SK-N-SH (cell line): ENCODE results near the gene EFHD2. TPM values are rescaled to one million over a fixed set of nuclear protein-coding genes. Genes with fewer than 3 reads are reported as not detected.
A peak's percentile ranks its signal among the peaks of the same experiment; 100 is the strongest.

Experiments used
- CTCF ChIA-PET: fragments of 300-600, 350-600 bp; formaldehyde crosslinking; extraction: SDS; loops from one replicate; lab custom pipeline; 2021; lab: Yijun Ruan, JAX
- POLR2A ChIA-PET: fragments of 350-600 bp; sonication (Branson Sonifier 250); formaldehyde crosslinking; extraction: SDS; loops from one replicate; lab custom pipeline; 2020; ENCODE audit warnings: antibody characterized with exemption, inconsistent platforms; lab: Yijun Ruan, JAX
- DNase-seq: peaks from one replicate; pipeline ENCODE4 v3.0.0; 2012
- H2AFZ ChIP-seq: fragments of 200-600 bp; sonication (generic); 2 replicates; pipeline ENCODE4 v1.8.1; 2016; ENCODE audit warnings: antibody characterized with exemption, mild to moderate bottlenecking, low read depth
- H3F3A ChIP-seq: fragments of 200-600 bp; sonication (generic); replicated peaks from 2 replicates; pipeline ENCODE3; 2016; ENCODE audit warnings: antibody characterized with exemption, mild to moderate bottlenecking; ENCODE audit not compliant: insufficient read depth
- H3K27ac ChIP-seq, 2 experiments: fragments of 200-500 bp in 1 of 2; fragments of 200-600 bp in 1 of 2; sonication (Bioruptor generic) in 1 of 2; sonication (generic), shearing (Covaris generic) in 1 of 2; 2 replicates each; pipeline versions ENCODE4 v1.5.1 to v1.6.1; 2014 to 2016; ENCODE audit warnings: low read depth in 2 of 2, inconsistent platforms in 1 of 2, low read length in 1 of 2, mild to moderate bottlenecking in 1 of 2, mixed read lengths in 1 of 2
- H3K27me3 ChIP-seq: fragments of 200-600 bp; sonication (generic), shearing (Covaris generic); 2 replicates; pipeline ENCODE4 v1.6.1; 2016; ENCODE audit warnings: mixed run types; ENCODE audit not compliant: insufficient read depth
- H3K36me3 ChIP-seq, 2 experiments: fragments of 200-500 bp in 1 of 2; fragments of 200-600 bp in 1 of 2; sonication (Bioruptor generic) in 1 of 2; sonication (generic) in 1 of 2; replicated peaks in 1 of 2; 2 replicates each; pipeline versions ENCODE3 to v1.5.1; 2014 to 2016; ENCODE audit warnings: low read length in 1 of 2, mild to moderate bottlenecking in 1 of 2; ENCODE audit not compliant: insufficient read depth in 2 of 2, control insufficient read depth in 1 of 2
- H3K4me1 ChIP-seq, 2 experiments: fragments of 200-500 bp in 1 of 2; fragments of 200-600 bp in 1 of 2; sonication (Bioruptor generic) in 1 of 2; sonication (generic), shearing (Covaris generic) in 1 of 2; 2 replicates each; pipeline versions ENCODE4 v1.5.1 to v1.6.1; 2014 to 2016; ENCODE audit warnings: low read depth in 1 of 2, low read length in 1 of 2, mixed run types in 1 of 2; ENCODE audit not compliant: insufficient read depth in 2 of 2, control insufficient read depth in 1 of 2
- H3K4me2 ChIP-seq: fragments of 200-600 bp; sonication (generic), shearing (Covaris generic); 2 replicates; pipeline ENCODE4 v1.6.1; 2017; ENCODE audit warnings: mixed run types
- H3K4me3 ChIP-seq, 2 experiments: fragments of 200-500 bp in 1 of 2; fragments of 200-600 bp in 1 of 2; sonication (Bioruptor generic) in 1 of 2; sonication (generic), shearing (Covaris generic) in 1 of 2; 2 replicates each; pipeline versions ENCODE4 v1.5.1 to v1.8.1; 2014 to 2016; ENCODE audit warnings: low read depth in 2 of 2, inconsistent platforms in 1 of 2, low read length in 1 of 2, mild to moderate bottlenecking in 1 of 2, mixed read lengths in 1 of 2, moderate library complexity in 1 of 2
- H3K79me2 ChIP-seq: fragments of 200-600 bp; sonication (generic); 2 replicates; pipeline ENCODE4 v1.8.1; 2017; ENCODE audit warnings: mild to moderate bottlenecking; ENCODE audit not compliant: insufficient read depth
- H3K9ac ChIP-seq: fragments of 200-600 bp; sonication (generic); 2 replicates; pipeline ENCODE4 v1.6.1; 2017; ENCODE audit warnings: mixed run types
- H3K9me2 ChIP-seq: fragments of 200-600 bp; sonication (generic); 2 replicates; pipeline ENCODE4 v1.6.1; 2017; ENCODE audit warnings: mixed run types
- H3K9me3 ChIP-seq: fragments of 200-600 bp; sonication (generic); 2 replicates; pipeline ENCODE4 v1.6.1; 2017; ENCODE audit warnings: mixed run types, mild to moderate bottlenecking, moderate library complexity
- H4K20me1 ChIP-seq: fragments of 200-600 bp; sonication (generic); 2 replicates; pipeline ENCODE4 v1.6.1; 2017; ENCODE audit warnings: mild to moderate bottlenecking, mixed run types; ENCODE audit not compliant: insufficient read depth
- CHD2 ChIP-seq: fragments of 150-350 bp; IDR thresholded peaks from 2 replicates; pipeline ENCODE4 v1.6.1; 2018; ENCODE audit warnings: low read length; ENCODE audit not compliant: partially characterized antibody
- ELF1 ChIP-seq: IDR thresholded peaks from 2 replicates; pipeline ENCODE4 v1.4.0; 2012
- EP300 ChIP-seq, 2 experiments: IDR thresholded peaks; 2 replicates each; pipeline versions ENCODE4 v1.4.0 to v1.6.1; 2012; ENCODE audit warnings: borderline replicate concordance in 1 of 2, low read depth in 1 of 2, low read length in 1 of 2
- FOXJ3 ChIP-seq: sonication (generic); formaldehyde crosslinking; IDR thresholded peaks from 2 replicates; pipeline ENCODE4 v1.5.1; 2020; ENCODE audit warnings: mild to moderate bottlenecking, missing genetic modification reagents
- GABPA ChIP-seq: IDR thresholded peaks from 2 replicates; pipeline ENCODE4 v1.4.0; 2012; ENCODE audit warnings: low read depth, mild to moderate bottlenecking
- GATA2 ChIP-seq: sonication (generic); formaldehyde crosslinking; IDR thresholded peaks from 2 replicates; pipeline ENCODE4 v1.5.0; 2020; ENCODE audit warnings: mild to moderate bottlenecking, missing genetic modification reagents
- NRF1 ChIP-seq: IDR thresholded peaks from 2 replicates; pipeline ENCODE4 v1.6.1; 2012; ENCODE audit warnings: low read depth, mild to moderate bottlenecking, low read length
- POLR2AphosphoS5 ChIP-seq: IDR thresholded peaks from 2 replicates; pipeline ENCODE4 v1.6.1; 2012; ENCODE audit warnings: low read depth, low read length
- RCOR1 ChIP-seq: fragments of 150-350 bp; IDR thresholded peaks from 2 replicates; pipeline ENCODE4 v1.6.1; 2017; ENCODE audit warnings: antibody characterized with exemption, low read length
- RFX5 ChIP-seq: IDR thresholded peaks from 2 replicates; pipeline ENCODE4 v1.6.1; 2012; ENCODE audit warnings: mild to moderate bottlenecking, improper control_type of control experiment, low read length
- SMC3 ChIP-seq: IDR thresholded peaks from 2 replicates; pipeline ENCODE4 v1.6.1; 2012; ENCODE audit warnings: low read depth, low read length, improper control_type of control experiment
- WGBS: methylation state at CpG from one replicate; pipeline ENCODE4 v1.1.6; 2017; ENCODE audit warnings: low lambda C conversion rate; 5-methylcytosine and 5-hydroxymethylcytosine counted together
- polyA plus RNA-seq, 3 experiments: library from polyadenylated mRNA; depleted of rRNA; stranded (reverse); fragments of >200 nt; gene quantifications; 2 replicates each; pipeline ENCODE4 v1.2.3, GENCODE V29; 2012
- TF ChIP-seq, protein P1 (sequence below): fragments of 150-350 bp; IDR thresholded peaks from 2 replicates; pipeline ENCODE4 v1.6.1; 2016; ENCODE audit warnings: mild to moderate bottlenecking, low read depth, low read length
- TF ChIP-seq, protein P2 (sequence below): IDR thresholded peaks from 2 replicates; pipeline ENCODE4 v1.4.0; 2012; ENCODE audit warnings: low read depth, borderline replicate concordance
- TF ChIP-seq, protein P3 (sequence below): fragments of 200-600 bp; sonication (generic); IDR thresholded peaks from 2 replicates; pipeline ENCODE4 v1.6.1; 2017; ENCODE audit warnings: antibody characterized with exemption, mild to moderate bottlenecking, moderate library complexity
- TF ChIP-seq, protein P4 (sequence below): IDR thresholded peaks from 2 replicates; pipeline ENCODE4 v1.6.1; 2012; ENCODE audit warnings: mild to moderate bottlenecking, low read depth, low read length, moderate library complexity

Gene EFHD2
- polyA plus RNA-seq, 1 of the 3 experiments (the other 2 are of a cell fraction), result 59.8 TPM

DNA sequence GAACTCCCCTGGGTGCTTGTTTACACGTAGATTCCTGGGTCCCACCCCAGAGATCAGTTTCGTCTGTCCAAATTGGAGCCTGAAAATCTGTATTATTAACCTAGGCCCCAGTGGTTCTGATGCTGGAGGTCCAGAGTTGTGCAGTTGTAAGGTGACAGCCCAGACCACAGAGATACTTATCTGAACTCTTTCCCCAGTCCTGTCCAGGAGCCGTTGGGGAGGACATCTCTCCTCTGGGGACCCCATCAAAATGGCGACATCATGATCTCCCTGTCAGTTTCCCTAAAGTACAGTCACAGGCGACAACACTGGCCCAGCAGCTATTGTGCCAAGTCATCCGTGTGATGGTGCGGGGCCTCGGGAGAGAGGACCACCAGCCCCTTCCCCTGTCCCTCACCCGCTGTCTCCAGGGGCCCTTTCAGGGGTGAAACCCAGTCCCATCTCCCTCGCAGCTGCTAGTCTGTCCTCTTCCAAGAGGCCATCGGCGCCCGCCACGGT, 749 bp upstream of the EFHD2 start:
- H3K27me3 ChIP-seq, result no peaks in the 10 kb centered on the region
- ChIA-PET POLR2A (no interaction called here), CTCF (interaction anchor here (0.7 to 3.0 kb wide), 3 partner anchors 25 to 86 kb away, joined by 3 to 10 read pairs (median 7); no protein-coding TSS in a partner anchor)
- peak overlapping the region; percentile 84 to 92 for H3K4me3 ChIP-seq
- H2AFZ ChIP-seq, result peak overlapping the region; percentile 85; the same call in 1 of the 2 replicates
- no peaks in the 10 kb centered on the region for H3K36me3 ChIP-seq
- no peaks in the 10 kb centered on the region for H3K9me2 ChIP-seq
- H3F3A ChIP-seq, result peaks cover 20% of the 10 kb centered on the region
- H3K4me1 ChIP-seq, result peaks cover 30 to 36% of the 10 kb centered on the region in 2 experiments; a peak in 3 of 4 replicates
- H3K4me2 ChIP-seq, result peak overlapping the region; percentile 96
- H4K20me1 ChIP-seq, result peaks cover 27% of the 10 kb centered on the region
- WGBS, result 54% methylated on average over 13 of the region's 14 CpGs
- peaks cover 39% of the 10 kb centered on the region for H3K79me2 ChIP-seq
- peak overlapping the region in 1 of 2 experiments; percentile 77; a peak in 3 of 4 replicates for H3K27ac ChIP-seq
- DNase-seq, result no peak
- peak overlapping the region; percentile 88 for H3K9ac ChIP-seq
- TF ChIP-seq RFX5 (no peak), EP300 (IDR thresholded peaks at IDR 0.05; ENCODE audit: borderline replicate concordance in 1 of 2, low read depth in 1 of 2, low read length in 1 of 2) (no peak), ELF1 (no peak), GATA2 (no peak), CHD2 (no peak), FOXJ3 (CRISPR knock-in tag) (no peak), SMC3 (no peak), RCOR1 (no peak), NRF1 (no peak), POLR2AphosphoS5 (no peak), GABPA (no peak)
- TF ChIP-seq, protein P1, sequence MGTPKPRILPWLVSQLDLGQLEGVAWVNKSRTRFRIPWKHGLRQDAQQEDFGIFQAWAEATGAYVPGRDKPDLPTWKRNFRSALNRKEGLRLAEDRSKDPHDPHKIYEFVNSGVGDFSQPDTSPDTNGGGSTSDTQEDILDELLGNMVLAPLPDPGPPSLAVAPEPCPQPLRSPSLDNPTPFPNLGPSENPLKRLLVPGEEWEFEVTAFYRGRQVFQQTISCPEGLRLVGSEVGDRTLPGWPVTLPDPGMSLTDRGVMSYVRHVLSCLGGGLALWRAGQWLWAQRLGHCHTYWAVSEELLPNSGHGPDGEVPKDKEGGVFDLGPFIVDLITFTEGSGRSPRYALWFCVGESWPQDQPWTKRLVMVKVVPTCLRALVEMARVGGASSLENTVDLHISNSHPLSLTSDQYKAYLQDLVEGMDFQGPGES, result no peak
- TF ChIP-seq, protein P2, sequence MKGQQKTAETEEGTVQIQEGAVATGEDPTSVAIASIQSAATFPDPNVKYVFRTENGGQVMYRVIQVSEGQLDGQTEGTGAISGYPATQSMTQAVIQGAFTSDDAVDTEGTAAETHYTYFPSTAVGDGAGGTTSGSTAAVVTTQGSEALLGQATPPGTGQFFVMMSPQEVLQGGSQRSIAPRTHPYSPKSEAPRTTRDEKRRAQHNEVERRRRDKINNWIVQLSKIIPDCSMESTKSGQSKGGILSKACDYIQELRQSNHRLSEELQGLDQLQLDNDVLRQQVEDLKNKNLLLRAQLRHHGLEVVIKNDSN, result no peak
- TF ChIP-seq, protein P3, sequence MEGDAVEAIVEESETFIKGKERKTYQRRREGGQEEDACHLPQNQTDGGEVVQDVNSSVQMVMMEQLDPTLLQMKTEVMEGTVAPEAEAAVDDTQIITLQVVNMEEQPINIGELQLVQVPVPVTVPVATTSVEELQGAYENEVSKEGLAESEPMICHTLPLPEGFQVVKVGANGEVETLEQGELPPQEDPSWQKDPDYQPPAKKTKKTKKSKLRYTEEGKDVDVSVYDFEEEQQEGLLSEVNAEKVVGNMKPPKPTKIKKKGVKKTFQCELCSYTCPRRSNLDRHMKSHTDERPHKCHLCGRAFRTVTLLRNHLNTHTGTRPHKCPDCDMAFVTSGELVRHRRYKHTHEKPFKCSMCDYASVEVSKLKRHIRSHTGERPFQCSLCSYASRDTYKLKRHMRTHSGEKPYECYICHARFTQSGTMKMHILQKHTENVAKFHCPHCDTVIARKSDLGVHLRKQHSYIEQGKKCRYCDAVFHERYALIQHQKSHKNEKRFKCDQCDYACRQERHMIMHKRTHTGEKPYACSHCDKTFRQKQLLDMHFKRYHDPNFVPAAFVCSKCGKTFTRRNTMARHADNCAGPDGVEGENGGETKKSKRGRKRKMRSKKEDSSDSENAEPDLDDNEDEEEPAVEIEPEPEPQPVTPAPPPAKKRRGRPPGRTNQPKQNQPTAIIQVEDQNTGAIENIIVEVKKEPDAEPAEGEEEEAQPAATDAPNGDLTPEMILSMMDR, result no peak
- TF ChIP-seq, protein P4, sequence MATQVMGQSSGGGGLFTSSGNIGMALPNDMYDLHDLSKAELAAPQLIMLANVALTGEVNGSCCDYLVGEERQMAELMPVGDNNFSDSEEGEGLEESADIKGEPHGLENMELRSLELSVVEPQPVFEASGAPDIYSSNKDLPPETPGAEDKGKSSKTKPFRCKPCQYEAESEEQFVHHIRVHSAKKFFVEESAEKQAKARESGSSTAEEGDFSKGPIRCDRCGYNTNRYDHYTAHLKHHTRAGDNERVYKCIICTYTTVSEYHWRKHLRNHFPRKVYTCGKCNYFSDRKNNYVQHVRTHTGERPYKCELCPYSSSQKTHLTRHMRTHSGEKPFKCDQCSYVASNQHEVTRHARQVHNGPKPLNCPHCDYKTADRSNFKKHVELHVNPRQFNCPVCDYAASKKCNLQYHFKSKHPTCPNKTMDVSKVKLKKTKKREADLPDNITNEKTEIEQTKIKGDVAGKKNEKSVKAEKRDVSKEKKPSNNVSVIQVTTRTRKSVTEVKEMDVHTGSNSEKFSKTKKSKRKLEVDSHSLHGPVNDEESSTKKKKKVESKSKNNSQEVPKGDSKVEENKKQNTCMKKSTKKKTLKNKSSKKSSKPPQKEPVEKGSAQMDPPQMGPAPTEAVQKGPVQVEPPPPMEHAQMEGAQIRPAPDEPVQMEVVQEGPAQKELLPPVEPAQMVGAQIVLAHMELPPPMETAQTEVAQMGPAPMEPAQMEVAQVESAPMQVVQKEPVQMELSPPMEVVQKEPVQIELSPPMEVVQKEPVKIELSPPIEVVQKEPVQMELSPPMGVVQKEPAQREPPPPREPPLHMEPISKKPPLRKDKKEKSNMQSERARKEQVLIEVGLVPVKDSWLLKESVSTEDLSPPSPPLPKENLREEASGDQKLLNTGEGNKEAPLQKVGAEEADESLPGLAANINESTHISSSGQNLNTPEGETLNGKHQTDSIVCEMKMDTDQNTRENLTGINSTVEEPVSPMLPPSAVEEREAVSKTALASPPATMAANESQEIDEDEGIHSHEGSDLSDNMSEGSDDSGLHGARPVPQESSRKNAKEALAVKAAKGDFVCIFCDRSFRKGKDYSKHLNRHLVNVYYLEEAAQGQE, result no peak
- no peaks in the 10 kb centered on the region for H3K9me3 ChIP-seq
